SK-N-SH (cell line): ENCODE measurements around the gene HTRA3. TPM values are rescaled to one million over a fixed set of nuclear protein-coding genes. Genes with fewer than 3 reads are reported as not detected.

Source experiments
- CTCF ChIA-PET: fragments of 300-600, 350-600 bp; formaldehyde crosslinking; extraction: SDS; loops from one replicate; lab custom pipeline; 2021; lab: Yijun Ruan, JAX
- POLR2A ChIA-PET: fragments of 350-600 bp; sonication (Branson Sonifier 250); formaldehyde crosslinking; extraction: SDS; loops from one replicate; lab custom pipeline; 2020; ENCODE audit warnings: antibody characterized with exemption, inconsistent platforms; lab: Yijun Ruan, JAX
- DNase-seq: peaks from one replicate; pipeline ENCODE4 v3.0.0; 2012
- H2AFZ ChIP-seq: fragments of 200-600 bp; sonication (generic); 2 replicates; pipeline ENCODE4 v1.8.1; 2016; ENCODE audit warnings: antibody characterized with exemption, mild to moderate bottlenecking, low read depth
- H3F3A ChIP-seq: fragments of 200-600 bp; sonication (generic); replicated peaks from 2 replicates; pipeline ENCODE3; 2016; ENCODE audit warnings: antibody characterized with exemption, mild to moderate bottlenecking; ENCODE audit not compliant: insufficient read depth
- H3K27ac ChIP-seq, 2 experiments: fragments of 200-500 bp in 1 of 2; fragments of 200-600 bp in 1 of 2; sonication (Bioruptor generic) in 1 of 2; sonication (generic), shearing (Covaris generic) in 1 of 2; 2 replicates each; pipeline versions ENCODE4 v1.5.1 to v1.6.1; 2014 to 2016; ENCODE audit warnings: low read depth in 2 of 2, inconsistent platforms in 1 of 2, low read length in 1 of 2, mild to moderate bottlenecking in 1 of 2, mixed read lengths in 1 of 2
- H3K27me3 ChIP-seq: fragments of 200-600 bp; sonication (generic), shearing (Covaris generic); 2 replicates; pipeline ENCODE4 v1.6.1; 2016; ENCODE audit warnings: mixed run types; ENCODE audit not compliant: insufficient read depth
- H3K36me3 ChIP-seq, 2 experiments: fragments of 200-500 bp in 1 of 2; fragments of 200-600 bp in 1 of 2; sonication (Bioruptor generic) in 1 of 2; sonication (generic) in 1 of 2; replicated peaks in 1 of 2; 2 replicates each; pipeline versions ENCODE3 to v1.5.1; 2014 to 2016; ENCODE audit warnings: low read length in 1 of 2, mild to moderate bottlenecking in 1 of 2; ENCODE audit not compliant: insufficient read depth in 2 of 2, control insufficient read depth in 1 of 2
- H3K4me1 ChIP-seq, 2 experiments: fragments of 200-500 bp in 1 of 2; fragments of 200-600 bp in 1 of 2; sonication (Bioruptor generic) in 1 of 2; sonication (generic), shearing (Covaris generic) in 1 of 2; 2 replicates each; pipeline versions ENCODE4 v1.5.1 to v1.6.1; 2014 to 2016; ENCODE audit warnings: low read depth in 1 of 2, low read length in 1 of 2, mixed run types in 1 of 2; ENCODE audit not compliant: insufficient read depth in 2 of 2, control insufficient read depth in 1 of 2
- H3K4me2 ChIP-seq: fragments of 200-600 bp; sonication (generic), shearing (Covaris generic); 2 replicates; pipeline ENCODE4 v1.6.1; 2017; ENCODE audit warnings: mixed run types
- H3K4me3 ChIP-seq, 2 experiments: fragments of 200-500 bp in 1 of 2; fragments of 200-600 bp in 1 of 2; sonication (Bioruptor generic) in 1 of 2; sonication (generic), shearing (Covaris generic) in 1 of 2; 2 replicates each; pipeline versions ENCODE4 v1.5.1 to v1.8.1; 2014 to 2016; ENCODE audit warnings: low read depth in 2 of 2, inconsistent platforms in 1 of 2, low read length in 1 of 2, mild to moderate bottlenecking in 1 of 2, mixed read lengths in 1 of 2, moderate library complexity in 1 of 2
- H3K79me2 ChIP-seq: fragments of 200-600 bp; sonication (generic); 2 replicates; pipeline ENCODE4 v1.8.1; 2017; ENCODE audit warnings: mild to moderate bottlenecking; ENCODE audit not compliant: insufficient read depth
- H3K9ac ChIP-seq: fragments of 200-600 bp; sonication (generic); 2 replicates; pipeline ENCODE4 v1.6.1; 2017; ENCODE audit warnings: mixed run types
- H3K9me2 ChIP-seq: fragments of 200-600 bp; sonication (generic); 2 replicates; pipeline ENCODE4 v1.6.1; 2017; ENCODE audit warnings: mixed run types
- H3K9me3 ChIP-seq: fragments of 200-600 bp; sonication (generic); 2 replicates; pipeline ENCODE4 v1.6.1; 2017; ENCODE audit warnings: mixed run types, mild to moderate bottlenecking, moderate library complexity
- H4K20me1 ChIP-seq: fragments of 200-600 bp; sonication (generic); 2 replicates; pipeline ENCODE4 v1.6.1; 2017; ENCODE audit warnings: mild to moderate bottlenecking, mixed run types; ENCODE audit not compliant: insufficient read depth
- EP300 ChIP-seq, 2 experiments: IDR thresholded peaks; 2 replicates each; pipeline versions ENCODE4 v1.4.0 to v1.6.1; 2012; ENCODE audit warnings: borderline replicate concordance in 1 of 2, low read depth in 1 of 2, low read length in 1 of 2
- FOXJ3 ChIP-seq: sonication (generic); formaldehyde crosslinking; IDR thresholded peaks from 2 replicates; pipeline ENCODE4 v1.5.1; 2020; ENCODE audit warnings: mild to moderate bottlenecking, missing genetic modification reagents
- GABPA ChIP-seq: IDR thresholded peaks from 2 replicates; pipeline ENCODE4 v1.4.0; 2012; ENCODE audit warnings: low read depth, mild to moderate bottlenecking
- IRF3 ChIP-seq: fragments of 150-350 bp; IDR thresholded peaks from 2 replicates; pipeline ENCODE4 v1.6.1; 2016; ENCODE audit warnings: mild to moderate bottlenecking, low read depth, low read length
- JUND ChIP-seq: IDR thresholded peaks from 2 replicates; pipeline ENCODE4 v1.4.0; 2012
- MAX ChIP-seq: IDR thresholded peaks from 2 replicates; pipeline ENCODE4 v1.4.0; 2012; ENCODE audit warnings: low read depth
- MEF2A ChIP-seq: IDR thresholded peaks from 2 replicates; pipeline ENCODE4 v1.4.0; 2012; ENCODE audit warnings: low read depth, borderline replicate concordance
- MXI1 ChIP-seq: IDR thresholded peaks from 2 replicates; pipeline ENCODE4 v1.6.1; 2012; ENCODE audit warnings: mild to moderate bottlenecking, low read depth, low read length, improper control_type of control experiment
- NFIC ChIP-seq: IDR thresholded peaks from 2 replicates; pipeline ENCODE4 v1.4.0; 2012; ENCODE audit warnings: borderline replicate concordance
- POLR2AphosphoS5 ChIP-seq: IDR thresholded peaks from 2 replicates; pipeline ENCODE4 v1.6.1; 2012; ENCODE audit warnings: low read depth, low read length
- RAD21 ChIP-seq: IDR thresholded peaks from 2 replicates; pipeline ENCODE4 v1.6.1; 2012; ENCODE audit warnings: mild to moderate bottlenecking, low read length
- RFX5 ChIP-seq: IDR thresholded peaks from 2 replicates; pipeline ENCODE4 v1.6.1; 2012; ENCODE audit warnings: mild to moderate bottlenecking, improper control_type of control experiment, low read length
- RXRA ChIP-seq: IDR thresholded peaks from 2 replicates; pipeline ENCODE4 v1.4.0; 2012; ENCODE audit warnings: low read depth, mild to moderate bottlenecking, borderline replicate concordance
- SMC3 ChIP-seq: IDR thresholded peaks from 2 replicates; pipeline ENCODE4 v1.6.1; 2012; ENCODE audit warnings: low read depth, low read length, improper control_type of control experiment
- USF1 ChIP-seq: IDR thresholded peaks from 2 replicates; pipeline ENCODE4 v1.4.0; 2012; ENCODE audit warnings: low read depth, borderline replicate concordance
- USF2 ChIP-seq: fragments of 150-350 bp; IDR thresholded peaks from 2 replicates; pipeline ENCODE4 v1.6.1; 2017; ENCODE audit warnings: antibody characterized with exemption, low read length, low read depth, borderline replicate concordance
- YY1 ChIP-seq: IDR thresholded peaks from 2 replicates; pipeline ENCODE4 v1.4.0; 2012; ENCODE audit warnings: low read depth, mild to moderate bottlenecking
- WGBS: methylation state at CpG from one replicate; pipeline ENCODE4 v1.1.6; 2017; ENCODE audit warnings: low lambda C conversion rate; 5-methylcytosine and 5-hydroxymethylcytosine counted together
- polyA plus RNA-seq, 3 experiments: library from polyadenylated mRNA; depleted of rRNA; stranded (reverse); fragments of >200 nt; gene quantifications; 2 replicates each; pipeline ENCODE4 v1.2.3, GENCODE V29; 2012

The HTRA3 gene
- polyA plus RNA-seq, 1 of the 3 experiments (the other 2 are of a cell fraction), result 0.05 TPM

- TF ChIP-seq NFIC, result no peak
- no peak for TF ChIP-seq USF1
- TF ChIP-seq GABPA, result no peak
- TF ChIP-seq RFX5, result no peak
- Histone ChIP-seq H3K9me2 (no peaks in the 10 kb centered on the region), H3K79me2 (no peaks in the 10 kb centered on the region), H3K4me3 (no peak overlapping the region), H3F3A (peaks cover 8% of the 10 kb centered on the region), H3K36me3 (no peaks in the 10 kb centered on the region), H3K27me3 (no peaks in the 10 kb centered on the region), H3K9ac (no peak overlapping the region), H3K27ac (no peak overlapping the region), H3K4me2 (no peak overlapping the region), H3K4me1 (peaks cover 18 to 55% of the 10 kb centered on the region in 2 experiments; a peak in 3 of 4 replicates), H4K20me1 (no peaks in the 10 kb centered on the region), H2AFZ (no peak overlapping the region), H3K9me3 (no peaks in the 10 kb centered on the region)
- WGBS, result 100% methylated on average over 4 of the region's 10 CpGs
- ChIA-PET CTCF (interaction anchor here (1.5 to 4.3 kb wide), 4 partner anchors 30 to 131 kb away, joined by 5 to 26 read pairs (median 8); no protein-coding TSS in a partner anchor), POLR2A (no interaction called here)
- no peak for DNase-seq
These were observed 2.3 kb downstream of the HTRA3 start for GRCh38 chr4:8271821-8272220.

- peak; percentile 84 for DNase-seq
- ChIA-PET CTCF (interaction anchor here (0.7 to 4.3 kb wide), 4 partner anchors 31 to 156 kb away, joined by 3 to 26 read pairs (median 8); no protein-coding TSS in a partner anchor), POLR2A (no interaction called here)
- Histone ChIP-seq H3K9me3 (no peaks in the 10 kb centered on the region), H4K20me1 (no peaks in the 10 kb centered on the region), H3K4me2 (no peak overlapping the region), H3K79me2 (no peaks in the 10 kb centered on the region), H3K9ac (no peak overlapping the region), H3K4me1 (peaks cover 23 to 47% of the 10 kb centered on the region in 2 experiments; a peak in 3 of 4 replicates), H3K36me3 (no peaks in the 10 kb centered on the region), H2AFZ (no peak overlapping the region), H3K9me2 (no peaks in the 10 kb centered on the region), H3K27ac (peak overlapping the region in 1 of 2 experiments; percentile 76; a peak in 2 of 4 replicates), H3K27me3 (no peaks in the 10 kb centered on the region), H3F3A (peaks cover 8% of the 10 kb centered on the region), H3K4me3 (no peak overlapping the region)
- 87% methylated on average over 12 of the region's 30 CpGs for WGBS
- TF ChIP-seq MEF2A, result no peak
- 0 out of 2 replicates have a peak, but pooled peaks have one; percentile 38 for TF ChIP-seq USF1
- no peak for TF ChIP-seq GABPA
- TF ChIP-seq RFX5, result no peak
- TF ChIP-seq YY1, result no peak
- peak in 1 of 2 experiments; percentile 43; a peak in 2 of 4 replicates for TF ChIP-seq EP300 (IDR thresholded peaks at IDR 0.05; ENCODE audit: borderline replicate concordance in 1 of 2, low read depth in 1 of 2, low read length in 1 of 2)
- no peak for TF ChIP-seq FOXJ3 (CRISPR knock-in tag)
- no peak for TF ChIP-seq IRF3
- TF ChIP-seq USF2, result no peak
- no peak for TF ChIP-seq RXRA
- TF ChIP-seq MAX, result no peak
- TF ChIP-seq POLR2AphosphoS5, result no peak
- TF ChIP-seq RAD21, result no peak
- TF ChIP-seq SMC3, result no peak
- TF ChIP-seq JUND, result no peak
- TF ChIP-seq MXI1, result peak; percentile 31; the same call in 1 of the 2 replicates
- no peak for TF ChIP-seq NFIC
These were observed 3.2 kb downstream of the HTRA3 start for GRCh38 chr4:8272472-8273428.
